ENCODE data around the gene SPTBN5.

SPTBN5 gene

DNA sequence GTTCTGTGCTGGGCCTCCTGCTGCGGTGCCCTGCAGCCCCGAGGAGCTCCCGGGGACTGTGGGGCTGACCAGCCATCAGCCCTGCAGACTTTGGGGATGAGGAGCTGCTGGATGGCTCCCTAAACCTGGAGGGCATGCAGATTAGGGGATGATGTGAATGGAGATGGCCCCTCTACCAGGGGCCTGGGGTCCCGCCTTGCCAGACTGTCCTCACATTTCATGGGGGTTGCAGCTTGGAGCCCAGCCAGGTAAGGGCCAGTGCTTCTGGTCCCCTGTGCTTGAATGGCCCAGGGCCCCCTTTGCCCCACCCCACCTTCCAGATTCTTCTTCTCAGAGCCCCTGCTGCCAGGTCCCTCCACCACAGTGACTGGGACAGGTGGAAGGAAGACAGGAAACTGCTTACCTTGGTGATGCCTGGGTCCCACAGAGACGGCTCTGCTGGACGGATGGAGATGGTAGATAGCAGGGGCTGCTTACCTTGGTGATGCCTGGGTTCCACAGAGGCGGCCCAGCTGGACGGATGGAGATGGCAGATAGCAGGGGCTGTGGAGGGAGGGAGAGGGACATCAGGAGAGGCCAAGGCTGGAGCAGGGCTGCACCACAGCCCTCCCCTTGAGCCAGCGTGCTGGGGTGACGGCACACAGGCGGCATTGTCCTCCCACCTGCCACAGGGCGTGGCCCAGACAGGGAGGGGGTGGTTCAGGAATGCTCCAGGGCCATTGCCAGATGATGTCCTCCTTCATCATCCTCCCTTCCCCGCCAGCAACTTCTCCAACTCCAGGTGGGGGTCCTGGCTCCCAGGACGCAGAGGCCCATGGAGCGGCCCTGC is at the start of gene SPTBN5:
Gene SPTBN5, minus strand, starts transcription at position 632 of the 829 bp plus-strand sequence. Its CDS starts 556 bp downstream, at position 76.
- no peak for DNase-seq (ENCODE audit: low read depth)
- H3K4me3 ChIP-seq (ENCODE audit: low read depth, low read length): peak within 1 kb of the TSS; percentile 5

DNA sequence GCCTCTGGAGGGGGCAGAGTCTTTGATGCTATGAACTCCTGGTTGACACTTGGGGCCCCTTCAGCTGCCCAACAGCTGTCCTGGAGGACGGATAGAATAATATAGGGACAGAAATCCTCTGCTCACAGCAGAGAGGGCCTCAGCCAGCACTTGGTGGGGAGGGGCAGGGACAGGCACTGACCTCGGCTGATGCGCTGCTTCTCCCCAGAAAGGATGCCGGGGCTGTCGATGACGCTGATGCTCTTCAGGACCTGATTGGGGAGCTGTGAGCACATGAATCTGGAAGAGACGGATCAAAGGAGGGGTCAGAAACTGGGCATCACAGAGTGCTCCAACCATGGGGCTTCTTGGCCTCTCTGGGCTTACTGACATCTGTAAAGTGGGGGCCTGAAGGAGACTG is 49.0 kb upstream of the SPTBN5 start:
- no peak for DNase-seq (ENCODE audit: low read depth)
- no peak overlapping the region for H3K4me3 ChIP-seq (ENCODE audit: low read depth, low read length)

DNA sequence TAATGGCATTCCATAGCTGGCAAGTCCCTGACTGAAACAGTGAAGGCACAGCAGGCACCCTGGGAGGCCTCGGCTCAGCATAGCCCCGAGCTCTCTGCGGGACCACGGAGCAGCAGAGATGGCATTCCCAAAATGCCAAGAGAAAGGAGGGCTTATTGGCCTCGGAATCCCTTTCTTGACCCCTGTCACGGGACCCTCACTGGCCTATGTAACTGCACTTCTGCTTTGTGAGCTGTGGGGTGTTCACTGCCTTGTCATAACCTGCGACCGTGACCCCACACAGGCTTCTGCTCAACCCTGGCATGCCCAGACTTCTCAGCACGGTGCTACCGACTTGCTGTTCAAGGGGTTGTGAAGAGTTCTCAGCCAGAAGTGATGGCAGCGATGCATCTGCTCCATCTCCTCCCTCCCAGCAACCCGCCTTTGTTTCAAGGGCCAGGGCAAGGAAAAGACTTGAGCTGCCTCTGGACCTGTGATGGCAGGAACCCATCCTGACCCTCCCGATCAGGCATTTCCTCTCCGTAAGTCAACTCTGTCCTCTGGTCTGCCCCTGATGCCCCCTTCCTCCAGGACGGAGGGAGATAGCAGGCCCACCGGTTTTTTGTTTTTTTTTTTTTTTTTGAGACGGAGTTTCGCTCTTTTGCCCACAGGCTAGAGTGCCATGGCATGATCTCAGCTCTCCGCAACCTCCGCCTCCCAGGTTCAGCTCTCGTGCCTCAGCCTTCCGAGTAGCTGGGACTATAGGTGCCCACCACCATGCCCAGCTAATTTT is 48.0 kb upstream of the SPTBN5 start:
- no peak for DNase-seq (ENCODE audit: low read depth)

DNA sequence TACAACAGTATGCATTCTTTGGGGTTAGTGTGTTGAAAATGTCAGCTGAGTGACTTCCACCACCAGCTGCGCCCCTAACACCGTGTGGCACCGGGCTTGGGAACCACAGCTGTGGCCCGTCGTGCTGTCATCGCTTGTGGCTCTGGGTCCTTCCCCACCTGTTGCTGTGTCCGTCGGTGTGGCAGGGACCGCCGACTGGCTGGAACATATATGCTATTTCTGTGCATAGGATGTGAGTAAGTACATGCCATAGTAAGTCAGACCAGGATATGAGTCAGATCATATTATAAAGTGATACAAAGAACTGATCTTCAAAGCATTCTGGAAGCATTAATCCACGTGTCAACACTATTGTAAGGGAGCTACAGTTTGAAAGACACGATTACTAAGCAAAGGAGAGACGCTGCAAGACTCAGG is 46.6 kb upstream of the SPTBN5 start:
- DNase-seq (ENCODE audit: low read depth): peak; percentile 72
- no peak overlapping the region for H3K4me3 ChIP-seq (ENCODE audit: low read depth, low read length)

More for the DNA sequence above, 48.0 kb upstream of the SPTBN5 start:
- no peak overlapping the region for H3K4me3 ChIP-seq (ENCODE audit: low read depth, low read length)

DNA sequence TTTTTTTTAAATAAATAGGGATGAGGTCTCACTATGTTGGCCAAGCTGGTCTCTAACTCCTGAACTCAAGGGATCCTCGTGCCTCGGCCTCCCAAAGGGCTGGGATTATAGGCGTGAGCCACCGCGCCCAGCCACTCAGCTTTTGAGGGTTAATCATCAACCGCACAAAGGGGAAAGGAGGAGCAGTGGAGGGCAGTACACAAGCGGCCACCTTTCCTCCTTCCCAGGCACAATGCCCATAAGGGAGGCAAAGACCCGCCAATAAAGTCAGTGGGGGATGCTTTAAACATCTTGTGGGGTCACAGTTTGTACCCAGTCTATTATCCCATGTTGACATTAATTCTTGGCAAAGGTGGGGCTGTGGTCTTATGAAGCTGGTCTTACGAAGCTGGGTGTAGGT is 46.1 kb upstream of the SPTBN5 start:
- no peak for DNase-seq (ENCODE audit: low read depth)
- no peak overlapping the region for H3K4me3 ChIP-seq (ENCODE audit: low read depth, low read length)

DNA sequence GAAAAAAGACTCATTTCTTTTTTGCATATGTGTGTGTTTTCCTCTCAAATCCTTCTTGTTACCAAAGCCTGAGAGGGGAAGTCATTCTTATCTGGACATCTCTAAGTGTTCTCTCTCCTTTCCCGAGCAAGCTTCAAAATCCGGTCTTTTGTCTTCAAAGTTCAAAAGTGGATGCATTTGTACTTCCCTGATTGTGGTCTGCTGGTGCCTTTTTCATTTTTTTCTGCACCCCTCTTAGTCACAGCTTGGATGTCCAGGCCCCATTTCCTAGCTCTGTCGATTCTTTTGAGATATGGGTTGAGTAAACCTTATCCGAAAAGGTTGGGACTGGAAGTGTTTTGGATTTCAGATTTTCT is 43.7 kb upstream of the SPTBN5 start:
- H3K4me3 ChIP-seq (ENCODE audit: low read depth, low read length): no peak overlapping the region
- no peak for DNase-seq (ENCODE audit: low read depth)

DNA sequence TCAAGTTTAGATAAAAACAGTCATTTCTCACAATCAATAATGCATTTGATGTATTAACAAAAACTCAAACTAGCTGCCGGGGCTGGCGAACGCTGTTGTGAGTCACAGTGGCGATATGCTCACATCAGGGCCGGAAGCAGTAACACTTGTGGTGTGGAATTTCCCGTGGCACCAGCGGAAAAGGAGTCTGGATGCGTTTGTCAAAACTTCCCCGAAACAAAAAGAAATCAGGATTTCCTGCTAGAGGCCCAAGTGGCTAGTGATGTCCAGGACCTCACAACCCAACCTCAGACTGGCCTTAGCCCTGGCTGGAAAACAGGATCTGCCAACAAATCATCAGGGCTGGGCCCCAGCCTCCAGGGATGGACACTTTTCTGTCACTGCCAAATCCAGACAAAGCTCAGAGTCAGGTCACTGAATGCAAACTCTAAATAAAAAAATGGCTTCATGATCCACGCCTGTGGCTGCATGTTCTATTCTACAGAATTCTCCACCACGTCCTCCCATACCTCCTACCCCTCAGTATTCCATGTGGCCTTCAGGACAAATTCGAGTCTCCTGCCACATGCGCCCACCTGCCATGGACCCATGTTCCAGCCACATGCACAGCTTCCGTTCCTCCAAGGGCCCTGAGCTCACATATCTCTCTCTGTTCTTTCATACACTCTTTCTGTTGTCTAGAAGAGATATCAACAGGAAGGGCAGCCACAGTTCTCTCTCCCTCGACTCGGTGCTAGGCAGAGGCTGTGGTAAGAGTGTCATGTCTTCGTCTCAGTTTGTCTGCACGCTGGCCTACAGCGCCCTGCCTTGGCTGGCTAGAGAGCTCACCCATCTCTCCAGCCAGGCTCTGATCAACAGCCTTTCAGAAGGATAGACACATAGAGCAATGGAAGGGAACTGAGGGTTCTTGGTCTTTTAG is 43.1 kb upstream of the SPTBN5 start:
- H3K4me3 ChIP-seq (ENCODE audit: low read depth, low read length): no peak overlapping the region

DNA sequence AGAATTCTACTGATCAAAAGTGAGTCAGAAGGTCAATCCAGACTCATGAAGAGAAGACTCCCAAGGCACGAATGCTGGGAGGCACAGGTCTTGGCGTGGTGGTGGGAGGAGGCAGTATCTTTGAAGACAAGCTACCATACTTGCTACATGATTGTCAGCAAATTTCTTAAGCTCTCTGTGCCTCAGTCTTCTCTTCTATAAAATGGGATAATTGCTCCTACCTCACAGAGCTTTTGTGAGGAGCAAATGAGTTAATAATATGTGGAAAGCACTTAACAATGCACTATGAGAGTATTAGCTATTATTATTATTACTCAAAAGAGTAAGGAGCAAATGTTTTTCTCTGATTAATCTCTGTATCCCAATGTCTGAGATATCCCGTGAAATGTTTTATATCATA is 42.3 kb upstream of the SPTBN5 start:
- H3K4me3 ChIP-seq (ENCODE audit: low read depth, low read length): no peak overlapping the region
- no peak for DNase-seq (ENCODE audit: low read depth)

More for the DNA sequence above, 43.1 kb upstream of the SPTBN5 start:
- no peak for DNase-seq (ENCODE audit: low read depth)

DNA sequence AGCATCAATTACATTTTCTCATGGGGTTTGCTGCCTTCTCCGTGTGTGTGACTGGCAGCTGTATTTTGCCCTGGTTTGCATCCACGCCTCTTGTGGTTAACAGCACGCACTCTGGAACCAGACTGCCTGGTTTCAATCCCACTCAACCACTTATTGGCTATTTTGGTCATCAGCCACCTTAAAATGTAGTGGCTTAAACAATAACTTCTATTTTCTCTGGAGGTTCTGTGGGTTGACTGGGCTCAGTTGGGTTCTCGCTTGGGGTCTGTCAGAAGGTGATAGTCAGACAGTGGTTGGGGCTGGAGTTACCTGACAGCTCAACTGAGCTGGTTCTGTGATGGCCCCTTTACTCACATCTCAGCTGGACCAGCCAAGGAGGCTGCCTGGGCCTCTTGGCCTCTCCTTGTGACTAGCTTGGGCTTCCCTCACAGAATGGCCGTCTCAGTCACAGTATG is 41.7 kb upstream of the SPTBN5 start:
- no peak for DNase-seq (ENCODE audit: low read depth)
- H3K4me3 ChIP-seq (ENCODE audit: low read depth, low read length): no peak overlapping the region

DNA sequence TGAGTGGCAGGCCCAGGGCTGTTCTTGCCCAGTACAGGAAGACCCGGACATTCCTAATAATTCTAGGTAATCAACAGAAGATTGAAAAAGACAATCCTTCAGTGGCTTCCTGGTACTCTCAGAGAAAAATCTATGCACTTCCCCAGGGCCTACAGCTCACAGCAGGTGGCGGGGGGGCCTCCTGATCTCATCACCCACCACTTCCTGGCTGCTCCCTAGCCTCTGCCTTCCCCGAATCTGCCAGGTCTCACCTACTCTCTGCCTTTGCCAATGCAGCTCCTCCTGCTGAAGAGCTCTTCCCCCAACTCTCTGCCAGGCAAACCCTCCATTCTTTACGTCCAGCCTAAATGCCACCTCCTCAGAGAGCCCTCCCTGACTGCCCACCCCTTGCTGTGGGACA is 41.0 kb upstream of the SPTBN5 start:
- H3K4me3 ChIP-seq (ENCODE audit: low read depth, low read length): no peak overlapping the region
- no peak for DNase-seq (ENCODE audit: low read depth)

DNA sequence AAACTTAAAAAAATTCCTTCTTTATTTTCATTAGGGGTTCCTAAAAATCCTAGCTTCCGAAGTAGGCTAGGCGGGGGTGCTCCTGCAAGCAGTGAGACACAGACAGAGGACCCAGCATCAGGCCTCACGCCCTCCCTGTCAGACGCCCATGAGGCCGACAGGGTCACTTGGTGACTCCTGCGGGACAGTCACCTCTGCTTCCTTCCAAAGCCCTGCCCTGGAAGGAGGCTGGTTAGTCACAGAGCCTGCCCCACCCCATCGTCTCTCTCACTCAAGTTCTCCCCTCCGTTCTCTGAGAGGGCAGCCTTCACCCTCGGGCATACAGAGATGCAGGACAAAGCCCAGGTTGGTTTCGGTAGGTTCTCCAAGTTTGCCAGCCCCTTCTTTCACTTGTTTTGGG is 39.9 kb upstream of the SPTBN5 start:
- H3K4me3 ChIP-seq (ENCODE audit: low read depth, low read length): no peak overlapping the region
- no peak for DNase-seq (ENCODE audit: low read depth)

DNA sequence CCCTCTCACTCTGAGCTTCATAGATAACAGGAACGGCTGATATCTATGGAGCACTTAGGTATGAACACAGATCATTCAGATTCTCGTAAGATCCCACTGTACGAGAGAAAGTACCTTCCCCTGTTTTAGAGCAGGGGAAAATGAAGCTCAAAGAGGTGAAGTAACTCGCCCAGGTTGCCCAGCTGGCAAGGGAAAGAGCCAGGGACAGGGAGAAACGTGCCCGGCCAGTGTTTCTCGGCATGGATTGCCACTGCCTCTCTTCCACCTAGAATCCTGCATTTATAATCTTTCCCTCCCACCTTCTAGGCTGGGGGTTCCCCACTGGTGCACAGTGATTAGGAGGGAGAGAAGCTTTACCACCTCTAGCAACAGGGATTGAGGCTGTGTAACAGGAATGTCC is 39.5 kb upstream of the SPTBN5 start:
- no peak for DNase-seq (ENCODE audit: low read depth)
- H3K4me3 ChIP-seq (ENCODE audit: low read depth, low read length): no peak overlapping the region

DNA sequence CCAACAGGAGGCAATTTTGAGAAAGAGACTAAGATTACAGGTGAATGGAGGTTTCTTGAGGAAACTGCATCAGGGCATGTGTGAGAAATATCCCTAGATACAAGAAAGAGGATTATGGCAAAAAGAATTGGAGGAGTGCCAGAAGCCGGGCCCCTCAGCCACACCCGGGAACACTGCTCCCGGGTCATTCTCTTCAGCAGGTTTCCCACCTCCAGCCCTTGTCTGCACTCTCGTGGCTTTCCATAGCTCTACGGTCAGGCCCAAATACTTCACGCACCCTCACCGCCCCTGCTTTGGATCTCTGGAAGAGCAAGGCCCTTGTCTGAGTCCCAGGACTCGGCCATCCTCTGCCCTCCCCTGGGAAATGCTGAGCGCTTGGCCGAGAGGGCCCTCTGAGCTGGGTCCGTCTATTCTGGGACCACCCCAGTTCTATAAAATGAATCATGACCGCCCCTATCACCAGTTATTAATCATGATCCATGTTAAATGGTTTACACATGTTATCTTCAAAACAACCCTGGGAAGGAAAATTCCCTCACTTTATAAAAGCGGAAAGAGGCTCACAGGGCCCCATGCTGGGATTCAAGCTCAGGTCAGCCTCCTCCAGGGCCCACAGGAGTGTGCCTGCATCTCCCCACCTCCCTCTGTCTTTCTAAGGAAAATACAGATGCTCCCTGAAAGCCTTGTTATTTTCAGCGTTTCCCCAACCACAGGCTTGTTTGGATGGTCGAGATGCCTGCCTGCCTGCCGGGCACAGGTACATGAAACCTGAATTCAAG is 38.8 kb upstream of the SPTBN5 start:
- no peak for DNase-seq (ENCODE audit: low read depth)
- no peak overlapping the region for H3K4me3 ChIP-seq (ENCODE audit: low read depth, low read length)

DNA sequence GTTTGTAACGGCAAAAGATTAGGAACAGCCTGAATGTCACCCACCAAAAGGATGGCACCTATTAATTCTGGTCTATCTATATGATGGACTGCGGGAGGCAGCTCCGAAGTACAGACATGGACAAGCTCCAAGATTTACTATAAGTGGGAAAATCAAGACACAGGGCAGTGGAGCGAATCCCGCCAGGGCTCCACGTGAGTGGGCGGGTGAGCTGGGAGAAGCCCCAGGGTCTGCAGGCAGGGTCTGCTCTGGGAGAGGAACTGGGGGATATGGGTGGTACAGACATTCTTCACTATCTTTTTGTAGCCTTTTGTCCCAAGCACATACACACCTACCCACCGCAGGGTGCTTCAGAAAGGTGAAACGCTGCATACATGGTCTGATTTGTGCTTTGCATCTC is 38.2 kb upstream of the SPTBN5 start:
- DNase-seq (ENCODE audit: low read depth): no peak
- no peak overlapping the region for H3K4me3 ChIP-seq (ENCODE audit: low read depth, low read length)

DNA sequence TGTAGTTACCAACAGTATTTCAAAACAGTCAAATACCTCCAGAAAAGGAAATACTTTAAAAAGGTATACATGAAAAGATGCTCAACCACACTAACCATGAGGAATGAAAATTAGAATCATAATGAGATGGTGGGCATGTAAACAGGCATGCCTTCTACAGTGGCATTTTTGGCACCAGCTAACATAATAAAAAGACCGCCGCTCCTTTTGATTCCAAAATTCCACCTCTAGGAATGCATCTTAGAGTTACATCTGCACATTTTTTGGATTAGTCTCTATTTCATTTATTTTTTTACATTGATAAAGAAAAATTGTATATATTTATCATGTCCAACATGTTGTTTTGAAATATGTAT is 37.0 kb upstream of the SPTBN5 start:
- H3K4me3 ChIP-seq (ENCODE audit: low read depth, low read length): no peak overlapping the region
- no peak for DNase-seq (ENCODE audit: low read depth)

DNA sequence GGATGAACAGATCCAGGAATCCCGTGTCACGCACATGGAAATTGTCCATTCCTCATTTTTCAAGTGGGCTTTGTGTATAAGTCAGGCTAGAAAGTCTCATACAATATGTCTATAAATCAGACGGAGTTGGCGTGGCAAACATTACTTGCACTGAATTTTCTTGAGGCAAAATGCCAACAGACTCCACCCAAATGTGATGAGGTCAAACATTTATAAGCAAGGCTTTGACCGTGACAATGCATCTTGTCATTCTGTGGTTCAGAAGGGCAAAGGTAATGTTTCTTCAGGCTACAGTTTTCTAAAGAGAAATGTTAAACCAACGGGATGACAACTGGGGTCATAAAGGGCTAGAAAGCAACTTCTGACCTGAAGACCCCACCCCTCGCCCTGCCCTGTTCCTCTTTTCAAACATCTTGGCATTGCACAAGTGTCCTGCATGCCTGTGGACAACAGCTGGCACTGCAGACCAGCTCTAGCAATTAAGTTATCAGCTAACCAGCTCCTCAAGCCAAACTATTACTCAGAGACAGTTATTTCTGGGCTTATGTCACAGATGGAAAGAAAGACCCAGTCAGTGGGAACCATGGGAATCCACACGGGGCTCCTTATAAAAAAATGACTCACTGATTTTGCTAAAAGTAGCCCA is 36.5 kb upstream of the SPTBN5 start:
- no peak overlapping the region for H3K4me3 ChIP-seq (ENCODE audit: low read depth, low read length)
- DNase-seq (ENCODE audit: low read depth): peak; percentile 89

DNA sequence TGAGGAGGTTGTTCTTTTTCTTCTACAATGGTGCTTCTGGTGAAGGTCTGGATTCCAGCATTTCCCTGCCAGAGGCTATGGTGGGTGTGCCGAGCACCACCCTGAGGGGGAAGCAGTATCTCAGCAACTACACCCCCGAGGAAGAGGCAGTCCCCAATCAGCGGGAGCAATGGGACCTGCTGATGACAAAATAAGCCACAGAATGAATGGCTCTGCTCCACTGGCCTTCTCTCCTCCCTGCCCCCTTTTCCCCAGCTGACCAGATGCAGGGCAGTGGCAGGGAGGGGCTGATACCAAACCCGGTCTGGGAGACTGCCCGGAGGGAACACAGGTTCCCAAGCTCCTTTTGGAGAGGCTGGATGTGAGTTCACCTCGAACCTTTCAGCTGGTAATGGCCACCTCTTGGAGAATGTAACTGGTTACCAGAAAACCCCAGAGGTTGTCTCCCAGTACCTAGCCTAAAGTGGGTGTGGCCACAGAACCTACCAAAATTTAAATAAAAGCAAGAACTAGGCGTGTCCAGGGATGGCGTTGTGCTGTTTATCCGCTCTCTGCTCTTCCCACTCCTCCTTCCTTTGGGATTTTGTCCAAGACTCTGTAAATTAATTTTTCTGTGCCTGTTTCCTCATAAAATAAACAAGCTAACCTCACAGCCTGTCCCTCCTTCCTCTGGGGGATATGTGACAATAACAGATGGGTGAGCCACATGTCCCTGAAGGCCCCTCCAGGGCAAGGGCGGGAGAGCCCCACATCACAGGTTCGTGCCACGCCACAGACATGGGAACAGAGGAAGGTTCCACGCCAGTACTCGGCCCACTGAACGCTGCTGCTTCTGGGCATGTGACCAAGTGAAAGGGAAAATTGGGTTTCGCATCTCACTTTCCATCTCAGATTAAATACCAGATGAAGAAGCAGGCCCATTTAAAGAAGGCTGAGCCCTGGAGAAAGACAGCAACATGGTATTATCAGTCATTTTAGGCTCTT is 35.1 kb upstream of the SPTBN5 start:
- DNase-seq (ENCODE audit: low read depth): no peak
- H3K4me3 ChIP-seq (ENCODE audit: low read depth, low read length): no peak overlapping the region

DNA sequence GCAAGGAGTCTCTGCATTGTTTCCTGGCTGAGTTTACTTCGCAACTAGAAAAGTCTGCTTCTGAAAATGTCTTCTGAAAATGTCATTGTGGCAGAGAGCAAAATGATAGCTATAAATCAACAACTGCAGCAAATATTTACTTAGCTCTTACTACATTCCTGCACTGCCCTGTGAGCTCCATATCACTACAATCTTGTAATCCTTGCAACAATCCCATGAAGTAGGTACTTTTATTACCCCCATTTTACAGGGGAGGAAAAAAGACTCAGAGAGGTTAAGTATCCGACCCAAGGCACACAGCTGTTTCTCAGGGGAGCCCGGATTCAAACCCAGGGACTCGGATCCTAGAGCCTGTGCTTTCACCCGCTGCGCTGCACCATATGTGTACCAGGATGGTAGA is 34.2 kb upstream of the SPTBN5 start:
- DNase-seq (ENCODE audit: low read depth): no peak
- H3K4me3 ChIP-seq (ENCODE audit: low read depth, low read length): no peak overlapping the region

All from skeletal muscle cell (primary cell).